C4-2B (cell line): Measurements from ENCODE around the gene DNAH8.

Experiments used
- H3K27ac ChIP-seq: fragments of 450-650 bp; 2 replicates; pipeline ENCODE4 v1.5.1; 2017
- ZFX ChIP-seq: fragments of 450-650 bp; IDR thresholded peaks from 2 replicates; pipeline ENCODE4 v1.6.1; 2017
- TF ChIP-seq, protein P1 (sequence below): fragments of 450-650 bp; conservative IDR thresholded peaks from 2 replicates; pipeline ENCODE4 v1.5.1; 2017; ENCODE audit warnings: mild to moderate bottlenecking

DNAH8 gene

DNA sequence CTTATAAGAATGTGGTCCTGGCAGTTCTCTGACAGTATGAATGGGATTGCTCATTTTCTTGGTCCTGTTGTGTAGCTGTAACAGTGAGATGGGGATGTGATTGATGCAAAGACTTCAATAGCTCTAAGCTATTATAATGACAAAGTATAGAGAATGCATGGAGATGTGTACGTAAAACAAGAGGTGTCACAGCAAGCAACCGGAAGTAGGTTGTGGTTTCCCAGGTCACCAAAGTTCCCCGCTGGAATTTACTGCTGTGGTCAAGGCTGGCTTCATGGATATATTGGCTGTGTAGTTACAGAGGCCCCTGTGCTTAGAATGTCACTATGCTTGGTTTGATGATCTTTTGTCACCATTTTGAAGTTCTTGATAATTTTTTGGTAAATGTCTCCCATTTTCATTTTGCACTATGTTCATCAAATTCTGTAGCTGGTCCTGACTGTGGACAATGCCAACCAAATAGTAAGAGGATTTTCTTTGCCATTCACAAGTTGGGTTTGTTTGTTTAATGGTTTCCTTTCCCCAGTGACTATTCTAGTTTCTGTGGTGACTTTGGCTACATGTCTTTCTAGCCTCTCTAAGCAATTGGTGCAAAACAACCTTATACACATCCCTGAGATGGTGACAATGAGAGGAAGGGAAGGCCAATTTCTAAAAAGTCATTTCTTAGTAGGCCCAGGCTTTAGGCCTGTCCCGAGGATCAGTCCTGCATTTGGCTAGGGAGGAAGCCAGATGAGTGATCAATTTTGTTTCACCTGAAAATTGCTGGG lies 10.5 kb downstream of the DNAH8 start:
- TF ChIP-seq ZFX, result no peak
- TF ChIP-seq, protein P1, sequence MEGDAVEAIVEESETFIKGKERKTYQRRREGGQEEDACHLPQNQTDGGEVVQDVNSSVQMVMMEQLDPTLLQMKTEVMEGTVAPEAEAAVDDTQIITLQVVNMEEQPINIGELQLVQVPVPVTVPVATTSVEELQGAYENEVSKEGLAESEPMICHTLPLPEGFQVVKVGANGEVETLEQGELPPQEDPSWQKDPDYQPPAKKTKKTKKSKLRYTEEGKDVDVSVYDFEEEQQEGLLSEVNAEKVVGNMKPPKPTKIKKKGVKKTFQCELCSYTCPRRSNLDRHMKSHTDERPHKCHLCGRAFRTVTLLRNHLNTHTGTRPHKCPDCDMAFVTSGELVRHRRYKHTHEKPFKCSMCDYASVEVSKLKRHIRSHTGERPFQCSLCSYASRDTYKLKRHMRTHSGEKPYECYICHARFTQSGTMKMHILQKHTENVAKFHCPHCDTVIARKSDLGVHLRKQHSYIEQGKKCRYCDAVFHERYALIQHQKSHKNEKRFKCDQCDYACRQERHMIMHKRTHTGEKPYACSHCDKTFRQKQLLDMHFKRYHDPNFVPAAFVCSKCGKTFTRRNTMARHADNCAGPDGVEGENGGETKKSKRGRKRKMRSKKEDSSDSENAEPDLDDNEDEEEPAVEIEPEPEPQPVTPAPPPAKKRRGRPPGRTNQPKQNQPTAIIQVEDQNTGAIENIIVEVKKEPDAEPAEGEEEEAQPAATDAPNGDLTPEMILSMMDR, result no peak

DNA sequence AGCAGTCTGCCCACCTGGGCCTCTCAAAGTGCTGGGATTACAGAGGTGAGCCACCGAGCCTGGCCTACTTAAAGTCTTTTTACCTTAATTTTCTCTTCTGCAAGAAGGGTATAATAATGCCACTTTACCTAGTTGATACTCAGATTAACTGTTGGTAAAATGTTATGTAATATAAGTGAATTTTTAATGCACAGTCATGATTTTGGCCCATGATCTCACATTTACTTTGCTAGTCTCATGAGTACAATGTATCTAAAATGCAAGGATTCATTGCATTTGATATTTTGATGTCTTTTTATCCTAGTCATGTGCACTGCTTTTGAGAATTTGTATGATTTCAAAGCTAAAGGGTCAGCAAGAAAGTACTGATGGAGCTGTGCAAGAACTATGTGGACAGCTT lies 13.1 kb downstream of the DNAH8 start:
- TF ChIP-seq, protein P1, result no peak
- no peak for TF ChIP-seq ZFX
- no peak overlapping the region for H3K27ac ChIP-seq

More for the DNA sequence above, 10.5 kb downstream of the DNAH8 start:
- H3K27ac ChIP-seq, result no peak overlapping the region

DNA sequence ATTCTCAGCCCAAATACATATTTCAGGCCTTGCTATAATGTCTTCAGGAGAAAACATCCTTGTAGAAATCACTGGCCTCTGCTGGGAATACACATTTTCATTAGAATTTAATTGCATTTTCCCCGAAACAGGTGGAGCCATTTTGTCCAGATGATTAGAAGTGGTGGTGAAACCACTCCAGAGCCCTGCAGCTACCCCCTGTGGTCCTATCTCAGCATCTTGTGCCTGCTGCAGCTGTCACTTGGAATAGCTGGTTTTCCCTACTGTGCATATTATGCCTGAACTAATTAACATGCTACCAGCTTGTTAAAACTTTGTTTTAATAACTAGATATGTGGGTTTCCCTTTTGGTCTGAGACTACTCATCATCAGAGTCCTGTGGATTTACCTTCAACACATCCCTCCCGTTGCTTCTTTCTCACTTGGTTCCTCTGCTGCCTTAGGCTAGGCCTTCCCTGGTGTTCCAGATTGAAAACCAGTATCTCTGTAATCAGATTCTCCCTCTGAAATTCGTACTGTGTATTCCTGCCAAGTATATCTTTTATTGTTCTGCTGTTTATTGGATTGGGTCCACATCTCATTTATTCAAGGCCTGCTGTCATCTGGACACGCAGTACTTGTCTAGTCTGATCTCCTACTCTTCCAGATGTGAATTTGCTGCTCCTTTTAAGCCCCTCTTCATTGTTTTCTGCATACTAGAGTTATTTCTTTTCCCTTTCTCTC lies 15.2 kb downstream of the DNAH8 start:
- TF ChIP-seq, protein P1, result no peak
- no peak for TF ChIP-seq ZFX
- H3K27ac ChIP-seq, result peak overlapping the region; percentile 45; the same call in 1 of the 2 replicates

DNA sequence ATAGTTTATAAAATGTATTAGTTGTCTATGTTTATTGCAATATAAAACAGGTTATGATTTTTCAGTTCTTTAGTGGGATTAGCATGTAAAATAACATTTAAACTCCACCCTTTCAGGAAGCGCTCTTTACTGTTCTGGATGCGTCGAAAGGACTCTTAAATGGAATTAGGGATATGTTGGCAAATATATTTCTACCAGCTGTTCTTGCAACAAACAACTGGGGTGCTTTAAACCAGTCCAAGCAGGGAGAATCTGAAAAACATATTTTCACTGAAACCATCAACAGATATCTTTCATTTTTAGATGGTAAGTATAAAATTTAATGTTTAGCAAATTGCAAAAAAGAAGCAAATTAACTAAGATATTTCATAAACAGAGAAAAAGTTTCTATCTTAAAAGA lies 21.8 kb downstream of the DNAH8 start:
- H3K27ac ChIP-seq, result no peak overlapping the region
- TF ChIP-seq, protein P1, result no peak
- TF ChIP-seq ZFX, result no peak

DNA sequence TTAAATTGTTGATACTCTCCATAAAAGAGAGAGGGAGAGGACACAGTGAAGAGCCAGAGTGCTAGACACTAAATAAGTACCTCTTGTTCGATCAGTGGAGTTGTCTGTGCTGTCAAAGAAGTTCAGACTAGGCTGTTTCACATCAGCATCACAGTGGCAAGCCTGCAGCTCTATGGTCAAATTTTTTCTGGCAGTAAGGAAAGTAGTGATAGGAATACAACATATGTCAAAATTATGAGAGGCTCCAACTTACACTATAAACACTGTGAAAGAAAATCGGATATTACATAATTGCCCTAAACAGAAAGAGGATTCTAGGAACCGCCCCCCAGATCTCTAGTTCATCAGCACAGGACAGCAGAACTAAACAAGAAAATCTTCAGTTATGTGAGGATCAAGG lies 23.1 kb downstream of the DNAH8 start:
- no peak for TF ChIP-seq ZFX
- TF ChIP-seq, protein P1, result no peak
- H3K27ac ChIP-seq, result no peak overlapping the region

DNA sequence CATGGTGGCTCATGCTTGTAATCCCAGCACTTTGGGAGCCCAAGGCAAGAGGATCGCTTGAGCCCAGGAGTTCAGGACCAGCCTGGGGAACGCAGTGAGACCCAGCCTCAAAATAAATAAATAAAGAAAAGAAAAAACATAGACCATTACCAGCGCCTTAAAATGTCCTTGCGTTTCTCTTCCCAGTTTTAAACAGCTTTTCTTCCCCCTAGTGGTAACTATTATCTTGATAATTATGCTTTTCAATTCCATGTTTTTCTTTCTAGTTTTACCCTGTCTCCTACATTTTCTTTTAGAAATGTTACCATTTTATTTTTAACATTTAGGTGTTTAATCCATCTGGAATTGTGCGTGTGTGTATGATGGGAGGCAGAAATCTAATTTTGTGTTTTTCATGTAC lies 24.4 kb downstream of the DNAH8 start:
- TF ChIP-seq, protein P1, result peak; percentile 66
- TF ChIP-seq ZFX, result no peak
- H3K27ac ChIP-seq, result no peak overlapping the region

DNA sequence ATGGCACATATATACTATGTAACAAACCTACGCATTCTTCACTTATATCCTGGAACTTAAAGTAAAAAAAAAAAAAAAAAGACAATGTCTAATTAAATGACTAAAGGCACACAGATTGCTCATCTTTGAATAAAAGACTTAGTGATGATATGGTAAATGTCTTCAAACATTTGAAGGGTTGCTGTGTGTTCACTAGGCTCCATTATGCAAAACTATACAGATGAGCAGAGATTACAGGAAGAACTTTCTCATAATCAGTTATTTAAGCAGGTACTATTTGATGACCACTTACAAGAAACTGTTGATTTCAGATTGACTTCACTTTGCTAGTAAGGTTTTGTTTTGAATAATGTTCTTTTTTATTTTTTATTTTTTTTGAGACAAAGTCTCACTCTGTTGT lies 34.4 kb downstream of the DNAH8 start:
- no peak overlapping the region for H3K27ac ChIP-seq
- TF ChIP-seq ZFX, result no peak
- TF ChIP-seq, protein P1, result no peak
